NB4 (cell line): Measurements from ENCODE around the gene ZFHX2.
"Not testable (repeated sequence)": the region's sequence is repeated elsewhere in the genome, so short reads cannot be mapped to it uniquely, and the experiment has no call there.

ENCODE experiments used
- TF ChIP-seq, protein P1 (sequence below): IDR thresholded peaks from one replicate; pipeline ENCODE4 v1.5.1; 2012; ENCODE audit warnings: low read depth, low read length
- TF ChIP-seq, protein P2 (sequence below): IDR thresholded peaks from 2 replicates; pipeline ENCODE4 v1.6.1; 2011; ENCODE audit warnings: low read depth, low read length

DNA sequence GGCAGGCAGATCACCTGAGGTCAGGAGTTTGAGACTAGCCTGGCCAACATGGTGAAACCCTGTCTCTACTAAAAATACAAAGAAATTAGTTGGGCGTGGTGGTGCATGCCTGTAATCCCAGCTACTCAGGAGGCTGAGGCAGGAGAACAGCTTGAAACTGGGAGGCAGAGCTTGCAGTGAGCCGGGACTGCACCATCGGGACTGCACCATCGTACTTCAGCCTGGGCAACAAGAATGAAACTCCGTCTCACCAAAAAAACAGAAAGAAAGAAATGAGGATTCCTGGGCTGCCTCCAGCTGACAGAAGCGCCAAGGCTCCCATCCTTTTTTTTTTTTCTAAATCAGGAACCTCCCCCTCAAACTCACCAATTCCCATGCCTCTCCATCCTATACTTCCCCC, 14.7 kb downstream of the ZFHX2 start:
- TF ChIP-seq, protein P1, sequence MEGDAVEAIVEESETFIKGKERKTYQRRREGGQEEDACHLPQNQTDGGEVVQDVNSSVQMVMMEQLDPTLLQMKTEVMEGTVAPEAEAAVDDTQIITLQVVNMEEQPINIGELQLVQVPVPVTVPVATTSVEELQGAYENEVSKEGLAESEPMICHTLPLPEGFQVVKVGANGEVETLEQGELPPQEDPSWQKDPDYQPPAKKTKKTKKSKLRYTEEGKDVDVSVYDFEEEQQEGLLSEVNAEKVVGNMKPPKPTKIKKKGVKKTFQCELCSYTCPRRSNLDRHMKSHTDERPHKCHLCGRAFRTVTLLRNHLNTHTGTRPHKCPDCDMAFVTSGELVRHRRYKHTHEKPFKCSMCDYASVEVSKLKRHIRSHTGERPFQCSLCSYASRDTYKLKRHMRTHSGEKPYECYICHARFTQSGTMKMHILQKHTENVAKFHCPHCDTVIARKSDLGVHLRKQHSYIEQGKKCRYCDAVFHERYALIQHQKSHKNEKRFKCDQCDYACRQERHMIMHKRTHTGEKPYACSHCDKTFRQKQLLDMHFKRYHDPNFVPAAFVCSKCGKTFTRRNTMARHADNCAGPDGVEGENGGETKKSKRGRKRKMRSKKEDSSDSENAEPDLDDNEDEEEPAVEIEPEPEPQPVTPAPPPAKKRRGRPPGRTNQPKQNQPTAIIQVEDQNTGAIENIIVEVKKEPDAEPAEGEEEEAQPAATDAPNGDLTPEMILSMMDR: not testable (repeated sequence)
- TF ChIP-seq, protein P2, sequence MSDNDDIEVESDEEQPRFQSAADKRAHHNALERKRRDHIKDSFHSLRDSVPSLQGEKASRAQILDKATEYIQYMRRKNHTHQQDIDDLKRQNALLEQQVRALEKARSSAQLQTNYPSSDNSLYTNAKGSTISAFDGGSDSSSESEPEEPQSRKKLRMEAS: not testable (repeated sequence)
